ENCODE measurements around the gene LYPLAL1.
"Not testable (repeated sequence)": the region's sequence is repeated elsewhere in the genome, so short reads cannot be mapped to it uniquely, and the experiment has no call there.

LYPLAL1 gene

DNA sequence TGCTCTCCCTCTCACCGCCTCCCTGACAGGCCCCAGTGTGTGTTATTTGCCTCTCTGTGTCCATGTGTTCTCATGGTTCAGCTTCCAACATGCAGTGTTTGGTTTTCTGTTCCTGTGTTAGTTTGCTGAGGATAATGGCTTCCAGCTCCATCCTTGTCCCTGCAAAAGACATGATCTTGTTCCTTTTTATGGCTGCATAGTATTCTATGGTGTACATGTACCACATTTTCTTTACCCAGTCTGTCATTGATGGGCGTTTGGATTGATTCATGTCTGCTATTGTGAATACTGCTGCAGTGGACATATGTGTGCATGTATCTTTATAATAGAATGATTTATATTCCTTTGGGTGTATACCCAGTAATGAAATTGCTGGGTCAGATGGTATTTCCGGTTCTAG lies 22.2 kb downstream of the LYPLAL1 start:
- not testable (repeated sequence) for H3K79me1 ChIP-seq (ENCODE audit: low read length); H3K56ac ChIP-seq (ENCODE audit: low read length); DNase-seq; H3K9ac ChIP-seq (ENCODE audit: low read length); H3K4me2 ChIP-seq (ENCODE audit: low read length); H2BK15ac ChIP-seq (replicated peaks; ENCODE audit: low read depth); H3K79me2 ChIP-seq (ENCODE audit: control insufficient read depth, insufficient read depth, low read length); H3K18ac ChIP-seq (ENCODE audit: low read length); H4K5ac ChIP-seq (ENCODE audit: low read length); H3K4me3 ChIP-seq (ENCODE audit: low read length); H2BK5ac ChIP-seq (ENCODE audit: low read length); H2BK120ac ChIP-seq (ENCODE audit: low read depth, low read length); H4K8ac ChIP-seq (ENCODE audit: low read depth, low read length); H2AK5ac ChIP-seq (ENCODE audit: low read length); H3K4me1 ChIP-seq (ENCODE audit: control insufficient read depth, low read depth, low read length); H3K23ac ChIP-seq (ENCODE audit: low read length); H3K36me3 ChIP-seq (ENCODE audit: control insufficient read depth, insufficient read depth, low read length); H3K27me3 ChIP-seq (ENCODE audit: insufficient read depth, low read length, poor library complexity); H3K4ac ChIP-seq (ENCODE audit: low read depth, low read length); H3K27ac ChIP-seq (ENCODE audit: low read depth, low read length)
- WGBS (ENCODE audit: extremely low coverage, insufficient coverage, low lambda C conversion rate): no CpG with 5 or more reads among the region's 3 CpGs

DNA sequence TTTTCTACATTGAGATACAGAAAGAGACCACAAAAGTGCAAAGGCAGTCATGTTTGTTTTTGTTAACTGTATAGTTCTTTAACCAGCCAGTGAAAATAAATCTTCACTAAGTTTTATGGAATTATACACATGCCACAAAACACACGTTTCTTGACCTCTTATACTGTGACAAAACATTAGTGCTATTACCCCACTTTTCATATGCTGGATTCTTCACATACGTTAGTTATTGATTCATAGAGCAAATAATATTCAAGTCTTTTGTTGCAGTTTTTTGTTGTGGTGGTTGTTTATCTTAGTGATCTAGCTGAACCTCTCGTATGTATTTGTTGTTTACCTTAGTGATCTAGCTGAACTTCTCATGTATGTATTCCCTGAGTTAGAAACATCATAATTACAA lies 28.0 kb downstream of the LYPLAL1 start:
- Histone ChIP-seq H3K4me1 (ENCODE audit: control insufficient read depth, low read depth, low read length) (no peaks in the 10 kb centered on the region), H2AK5ac (ENCODE audit: low read length) (no peak overlapping the region), H3K23ac (ENCODE audit: low read length) (no peak overlapping the region), H2BK5ac (ENCODE audit: low read length) (no peak overlapping the region), H4K5ac (ENCODE audit: low read length) (no peak overlapping the region), H3K9ac (ENCODE audit: low read length) (no peak overlapping the region), H3K4ac (ENCODE audit: low read depth, low read length) (no peak overlapping the region), H3K27ac (ENCODE audit: low read depth, low read length) (no peak overlapping the region), H3K56ac (ENCODE audit: low read length) (no peak overlapping the region), H2BK120ac (ENCODE audit: low read depth, low read length) (no peak overlapping the region), H4K8ac (ENCODE audit: low read depth, low read length) (no peak overlapping the region), H3K4me2 (ENCODE audit: low read length) (no peak overlapping the region), H3K79me2 (ENCODE audit: control insufficient read depth, insufficient read depth, low read length) (no peaks in the 10 kb centered on the region), H3K27me3 (ENCODE audit: insufficient read depth, low read length, poor library complexity) (no peaks in the 10 kb centered on the region), H2BK15ac (replicated peaks; ENCODE audit: low read depth) (no peak overlapping the region), H3K79me1 (ENCODE audit: low read length) (no peaks in the 10 kb centered on the region), H3K18ac (ENCODE audit: low read length) (no peak overlapping the region), H3K36me3 (ENCODE audit: control insufficient read depth, insufficient read depth, low read length) (no peaks in the 10 kb centered on the region), H3K4me3 (ENCODE audit: low read length) (no peak overlapping the region)
- no peak for DNase-seq
- WGBS (ENCODE audit: extremely low coverage, insufficient coverage, low lambda C conversion rate): no CpG with 5 or more reads among the region's 3 CpGs

DNA sequence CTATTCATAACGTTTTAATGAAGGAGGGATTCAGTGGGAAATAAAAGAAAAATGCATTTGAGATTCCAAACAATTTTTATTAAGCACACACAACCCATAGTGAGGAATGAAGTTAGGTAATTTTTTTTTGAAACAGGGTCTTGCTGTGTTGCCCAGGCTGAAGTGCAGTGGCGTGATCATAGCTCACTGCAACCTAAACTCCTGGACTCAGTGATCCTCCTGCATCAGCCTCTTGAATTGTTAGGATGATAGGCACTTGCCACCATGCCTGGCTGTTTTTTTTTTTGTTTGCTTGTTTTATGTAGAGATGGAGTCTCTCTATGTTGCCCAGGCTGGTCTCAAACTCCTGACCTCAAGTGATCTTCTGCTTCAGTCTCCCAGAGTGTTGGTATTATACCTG lies 28.9 kb downstream of the LYPLAL1 start:
- Histone ChIP-seq H3K79me1 (ENCODE audit: low read length) (no peaks in the 10 kb centered on the region), H3K4ac (ENCODE audit: low read depth, low read length) (no peak overlapping the region), H3K79me2 (ENCODE audit: control insufficient read depth, insufficient read depth, low read length) (no peaks in the 10 kb centered on the region), H3K4me2 (ENCODE audit: low read length) (no peak overlapping the region), H2BK120ac (ENCODE audit: low read depth, low read length) (no peak overlapping the region), H3K23ac (ENCODE audit: low read length) (no peak overlapping the region), H3K9ac (ENCODE audit: low read length) (no peak overlapping the region), H2BK5ac (ENCODE audit: low read length) (no peak overlapping the region), H2AK5ac (ENCODE audit: low read length) (no peak overlapping the region), H4K5ac (ENCODE audit: low read length) (no peak overlapping the region), H3K27ac (ENCODE audit: low read depth, low read length) (no peak overlapping the region), H3K36me3 (ENCODE audit: control insufficient read depth, insufficient read depth, low read length) (no peaks in the 10 kb centered on the region), H3K4me1 (ENCODE audit: control insufficient read depth, low read depth, low read length) (no peaks in the 10 kb centered on the region), H3K4me3 (ENCODE audit: low read length) (no peak overlapping the region), H3K27me3 (ENCODE audit: insufficient read depth, low read length, poor library complexity) (no peaks in the 10 kb centered on the region), H4K8ac (ENCODE audit: low read depth, low read length) (no peak overlapping the region), H3K18ac (ENCODE audit: low read length) (no peak overlapping the region), H2BK15ac (replicated peaks; ENCODE audit: low read depth) (no peak overlapping the region), H3K56ac (ENCODE audit: low read length) (no peak overlapping the region)
- no peak for DNase-seq
- WGBS (ENCODE audit: extremely low coverage, insufficient coverage, low lambda C conversion rate): no CpG with 5 or more reads among the region's 2 CpGs

DNA sequence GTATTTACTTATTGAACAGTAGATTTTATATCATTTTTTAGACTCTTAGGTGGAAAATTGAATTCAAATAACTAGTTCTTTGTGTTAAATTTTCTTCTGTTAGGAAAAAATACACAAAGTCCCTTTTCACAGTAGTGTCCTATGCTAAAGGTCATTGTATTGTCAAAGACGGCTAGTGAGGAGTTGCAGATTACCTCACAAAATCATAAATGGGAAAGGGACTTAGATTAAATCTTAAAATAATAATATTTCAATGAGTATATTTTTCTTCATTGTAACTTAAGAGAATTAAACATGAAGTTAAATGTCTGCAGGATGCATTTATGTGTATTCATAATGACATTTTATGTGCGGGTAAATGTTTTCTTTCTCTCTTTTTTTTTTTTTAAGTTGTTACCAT lies 32.7 kb downstream of the LYPLAL1 start:
- Histone ChIP-seq H2BK15ac (replicated peaks; ENCODE audit: low read depth) (no peak overlapping the region), H3K9ac (ENCODE audit: low read length) (no peak overlapping the region), H3K27ac (ENCODE audit: low read depth, low read length) (no peak overlapping the region), H3K56ac (ENCODE audit: low read length) (no peak overlapping the region), H3K4me1 (ENCODE audit: control insufficient read depth, low read depth, low read length) (no peaks in the 10 kb centered on the region), H4K8ac (ENCODE audit: low read depth, low read length) (no peak overlapping the region), H3K79me1 (ENCODE audit: low read length) (no peaks in the 10 kb centered on the region), H3K4me2 (ENCODE audit: low read length) (no peak overlapping the region), H3K4ac (ENCODE audit: low read depth, low read length) (no peak overlapping the region), H3K18ac (ENCODE audit: low read length) (no peak overlapping the region), H3K27me3 (ENCODE audit: insufficient read depth, low read length, poor library complexity) (no peaks in the 10 kb centered on the region), H3K36me3 (ENCODE audit: control insufficient read depth, insufficient read depth, low read length) (no peaks in the 10 kb centered on the region), H3K79me2 (ENCODE audit: control insufficient read depth, insufficient read depth, low read length) (no peaks in the 10 kb centered on the region), H4K5ac (ENCODE audit: low read length) (no peak overlapping the region), H2BK5ac (ENCODE audit: low read length) (no peak overlapping the region), H2BK120ac (ENCODE audit: low read depth, low read length) (no peak overlapping the region), H3K23ac (ENCODE audit: low read length) (no peak overlapping the region), H3K4me3 (ENCODE audit: low read length) (no peak overlapping the region), H2AK5ac (ENCODE audit: low read length) (no peak overlapping the region)
- WGBS (ENCODE audit: extremely low coverage, insufficient coverage, low lambda C conversion rate): no CpG with 5 or more reads among the region's 2 CpGs
- DNase-seq: no peak

DNA sequence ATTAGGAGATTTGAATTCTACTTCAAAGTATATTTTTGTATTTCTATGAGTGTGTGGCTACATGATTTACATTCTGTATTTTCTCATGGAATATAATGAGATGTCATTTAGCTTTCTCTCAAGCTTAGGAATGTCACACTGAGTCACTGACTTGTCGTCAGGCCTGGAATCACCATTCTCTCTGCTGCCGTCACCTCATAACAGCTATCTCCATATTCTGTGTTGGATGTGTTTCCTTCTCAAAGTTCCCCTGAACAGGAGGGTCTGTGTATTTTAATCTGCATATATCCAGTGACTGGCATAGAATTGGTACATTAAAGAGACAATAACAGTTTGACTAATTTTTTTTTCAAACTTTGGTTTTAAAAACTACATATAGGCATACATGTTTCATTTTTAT lies 35.9 kb downstream of the LYPLAL1 start:
- H2BK5ac ChIP-seq (ENCODE audit: low read length): no peak overlapping the region
- H3K18ac ChIP-seq (ENCODE audit: low read length): no peak overlapping the region
- no peak overlapping the region for H4K8ac ChIP-seq (ENCODE audit: low read depth, low read length)
- no peaks in the 10 kb centered on the region for H3K27me3 ChIP-seq (ENCODE audit: insufficient read depth, low read length, poor library complexity)
- H3K23ac ChIP-seq (ENCODE audit: low read length): no peak overlapping the region
- H3K36me3 ChIP-seq (ENCODE audit: control insufficient read depth, insufficient read depth, low read length): no peaks in the 10 kb centered on the region
- H3K4ac ChIP-seq (ENCODE audit: low read depth, low read length): no peak overlapping the region
- no peak overlapping the region for H2BK120ac ChIP-seq (ENCODE audit: low read depth, low read length)
- no peak overlapping the region for H3K9ac ChIP-seq (ENCODE audit: low read length)
- H3K4me3 ChIP-seq (ENCODE audit: low read length): no peak overlapping the region
- no peak overlapping the region for H3K56ac ChIP-seq (ENCODE audit: low read length)
- no peaks in the 10 kb centered on the region for H3K79me2 ChIP-seq (ENCODE audit: control insufficient read depth, insufficient read depth, low read length)
- H4K5ac ChIP-seq (ENCODE audit: low read length): no peak overlapping the region
- no peaks in the 10 kb centered on the region for H3K4me1 ChIP-seq (ENCODE audit: control insufficient read depth, low read depth, low read length)
- H2BK15ac ChIP-seq (replicated peaks; ENCODE audit: low read depth): no peak overlapping the region
- H3K27ac ChIP-seq (ENCODE audit: low read depth, low read length): no peak overlapping the region
- no peak overlapping the region for H3K4me2 ChIP-seq (ENCODE audit: low read length)
- no peak overlapping the region for H2AK5ac ChIP-seq (ENCODE audit: low read length)
- no CpG with 5 or more reads among the region's 2 CpGs for WGBS (ENCODE audit: extremely low coverage, insufficient coverage, low lambda C conversion rate)
- peak; percentile 80 for DNase-seq
- H3K79me1 ChIP-seq (ENCODE audit: low read length): no peaks in the 10 kb centered on the region

DNA sequence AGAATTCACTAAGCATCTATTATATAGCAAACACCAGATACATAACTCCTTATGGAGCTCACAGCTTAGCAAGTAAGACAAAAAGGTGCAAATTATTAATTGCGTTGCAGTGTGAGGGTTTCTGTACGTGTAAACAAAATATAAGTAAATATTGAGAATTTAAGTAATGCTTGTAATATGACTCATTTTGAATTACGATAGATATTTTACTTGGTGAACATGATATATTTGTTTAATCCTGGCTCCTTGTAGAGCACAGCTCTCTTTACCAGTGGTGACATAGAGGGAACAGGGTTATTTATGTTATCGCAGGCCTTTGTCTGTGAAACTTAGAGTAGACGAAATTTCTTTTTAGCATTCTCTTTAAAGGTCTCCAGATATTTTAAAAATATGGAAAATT lies 36.4 kb downstream of the LYPLAL1 start:
- Histone ChIP-seq H3K4me2 (ENCODE audit: low read length) (no peak overlapping the region), H3K4me1 (ENCODE audit: control insufficient read depth, low read depth, low read length) (no peaks in the 10 kb centered on the region), H3K36me3 (ENCODE audit: control insufficient read depth, insufficient read depth, low read length) (no peaks in the 10 kb centered on the region), H3K27me3 (ENCODE audit: insufficient read depth, low read length, poor library complexity) (no peaks in the 10 kb centered on the region), H3K79me2 (ENCODE audit: control insufficient read depth, insufficient read depth, low read length) (no peaks in the 10 kb centered on the region), H3K56ac (ENCODE audit: low read length) (no peak overlapping the region), H2BK120ac (ENCODE audit: low read depth, low read length) (no peak overlapping the region), H3K4ac (ENCODE audit: low read depth, low read length) (no peak overlapping the region), H3K18ac (ENCODE audit: low read length) (no peak overlapping the region), H4K8ac (ENCODE audit: low read depth, low read length) (no peak overlapping the region), H4K5ac (ENCODE audit: low read length) (no peak overlapping the region), H2BK5ac (ENCODE audit: low read length) (no peak overlapping the region), H3K9ac (ENCODE audit: low read length) (no peak overlapping the region), H3K27ac (ENCODE audit: low read depth, low read length) (no peak overlapping the region), H3K4me3 (ENCODE audit: low read length) (no peak overlapping the region), H2AK5ac (ENCODE audit: low read length) (no peak overlapping the region), H3K79me1 (ENCODE audit: low read length) (no peaks in the 10 kb centered on the region), H3K23ac (ENCODE audit: low read length) (no peak overlapping the region), H2BK15ac (replicated peaks; ENCODE audit: low read depth) (no peak overlapping the region)
- DNase-seq: no peak
- WGBS (ENCODE audit: extremely low coverage, insufficient coverage, low lambda C conversion rate): 100% methylated on average over 3 of the region's 5 CpGs
